HCT116 (cell line): Measurements from ENCODE around the gene PHF2. TPM values are rescaled to one million over a fixed set of nuclear protein-coding genes. Genes with fewer than 3 reads are reported as not detected.

Source experiments
- ATAC-seq: fragments of 200-7000 bp; cut with Tn5 transposase; 2 replicates; pipeline ENCODE4 v1.9.1; 2020; ENCODE audit warnings: mild to moderate bottlenecking, moderate library complexity
- BruUV-seq: library from RNA; stranded (reverse); fragments of 400-500 nt; replicated peaks from 2 replicates; lab custom pipeline; 2021; lab: Mats Ljungman, UMichigan
- CTCF ChIA-PET: fragments of 300-600 bp; sonication (Branson Sonifier 250); formaldehyde crosslinking; loops from one replicate; lab custom pipeline; 2021; ENCODE audit warnings: antibody characterized with exemption; lab: Charles Lee
- POLR2A ChIA-PET: fragments of 300-600, 350-600 bp; sonication (Branson Sonifier 250); formaldehyde crosslinking; loops from one replicate; lab custom pipeline; 2021; ENCODE audit warnings: antibody characterized with exemption; lab: Charles Lee
- RAD21 ChIA-PET, 2 experiments: fragments of 300-600 bp; sonication (Branson Sonifier 250); formaldehyde crosslinking; loops; one replicate each; lab custom pipeline; 2023; ENCODE audit warnings: low total read pairs in 2 of 2; ENCODE audit not compliant: uncharacterized antibody in 2 of 2, unreplicated experiment in 2 of 2, low non-redundant PET in 1 of 2; lab: Charles Lee
- DNase-seq: peaks from one replicate; pipeline ENCODE4 v3.0.0-alpha.2; 2010; ENCODE audit warnings: low read depth, low spot score
- H2AFZ ChIP-seq: fragments of 200-600 bp; shearing (Covaris generic), sonication (generic); 2 replicates; pipeline ENCODE4 v1.6.1; 2017; ENCODE audit warnings: low read depth, mixed run types, mixed read lengths, antibody characterized with exemption, low read length; ENCODE audit not compliant: poor library complexity, severe bottlenecking
- H3K27ac ChIP-seq: 2 replicates; pipeline ENCODE4 v1.5.1; 2012; ENCODE audit warnings: low read depth, low read length
- H3K27me3 ChIP-seq: fragments of 200-600 bp; sonication (generic); 2 replicates; pipeline ENCODE4 v1.6.1; 2016; ENCODE audit warnings: mixed run types, low read length, mixed read lengths; ENCODE audit not compliant: insufficient read depth
- H3K36me3 ChIP-seq, 2 experiments: fragments of 200-500 bp in 1 of 2; fragments of 200-600 bp in 1 of 2; sonication (Bioruptor generic) in 1 of 2; sonication (generic) in 1 of 2; 2 replicates each; pipeline versions ENCODE4 v1.5.1 to v1.6.1; 2014 to 2016; ENCODE audit warnings: low read length in 2 of 2, inconsistent platforms in 1 of 2, mixed read lengths in 1 of 2, mixed run types in 1 of 2; ENCODE audit not compliant: insufficient read depth in 2 of 2, control insufficient read depth in 1 of 2
- H3K4me1 ChIP-seq, 2 experiments: fragments of 200-600 bp in 1 of 2; sonication (generic) in 1 of 2; 2 replicates each; pipeline versions ENCODE4 v1.5.1 to v1.6.1; 2012 to 2017; ENCODE audit warnings: low read length in 2 of 2, inconsistent platforms in 1 of 2, mild to moderate bottlenecking in 1 of 2, mixed read lengths in 1 of 2, mixed run types in 1 of 2, moderate library complexity in 1 of 2; ENCODE audit not compliant: insufficient read depth in 2 of 2, control insufficient read depth in 1 of 2
- H3K4me2 ChIP-seq: fragments of 200-600 bp; sonication (generic); 2 replicates; pipeline ENCODE4 v1.6.1; 2017; ENCODE audit warnings: mixed run types, low read length, mixed read lengths
- H3K4me3 ChIP-seq, 2 experiments: fragments of 200-600 bp in 1 of 2; sonication (generic) in 1 of 2; replicated peaks in 1 of 2; 2 replicates each; pipeline ENCODE4 v1.5.1; 2011 to 2016; ENCODE audit warnings: low read length in 2 of 2, control low read depth in 1 of 2, low read depth in 1 of 2, mild to moderate bottlenecking in 1 of 2, mixed read lengths in 1 of 2, mixed run types in 1 of 2
- H3K79me2 ChIP-seq: fragments of 200-600 bp; sonication (generic); 2 replicates; pipeline ENCODE4 v1.6.1; 2017; ENCODE audit warnings: mild to moderate bottlenecking, mixed run types, low read length, moderate library complexity, mixed read lengths; ENCODE audit not compliant: insufficient read depth
- H3K9ac ChIP-seq: fragments of 200-600 bp; sonication (generic); 2 replicates; pipeline ENCODE4 v1.6.1; 2016; ENCODE audit warnings: low read length, mixed read lengths
- H3K9me2 ChIP-seq: fragments of 200-600 bp; sonication (generic), shearing (Covaris generic); 2 replicates; pipeline ENCODE4 v1.6.1; 2017; ENCODE audit warnings: mixed run types, mild to moderate bottlenecking, moderate library complexity; ENCODE audit not compliant: insufficient read depth
- H3K9me3 ChIP-seq, 2 experiments: fragments of 200-500 bp in 1 of 2; fragments of 200-600 bp in 1 of 2; sonication (Bioruptor generic) in 1 of 2; sonication (generic) in 1 of 2; 2 replicates each; pipeline ENCODE4 v1.6.1; 2014 to 2017; ENCODE audit warnings: low read length in 2 of 2, mixed read lengths in 2 of 2, inconsistent platforms in 1 of 2, low read depth in 1 of 2, mild to moderate bottlenecking in 1 of 2, mixed run types in 1 of 2, moderate library complexity in 1 of 2; ENCODE audit not compliant: control insufficient read depth in 1 of 2, insufficient read depth in 1 of 2
- H4K20me1 ChIP-seq: fragments of 200-600 bp; sonication (generic), shearing (Covaris generic); 2 replicates; pipeline ENCODE4 v1.6.1; 2017; ENCODE audit warnings: mixed run types, mild to moderate bottlenecking, moderate library complexity; ENCODE audit not compliant: insufficient read depth
- ATF3 ChIP-seq: IDR thresholded peaks from 2 replicates; pipeline ENCODE4 v1.6.1; 2012
- CBX3 ChIP-seq: IDR thresholded peaks from 2 replicates; pipeline ENCODE4 v1.6.1; 2012; ENCODE audit warnings: low read depth
- CEBPB ChIP-seq: IDR thresholded peaks from 2 replicates; pipeline ENCODE4 v1.6.1; 2012; ENCODE audit warnings: low read depth
- CTCF ChIP-seq, 3 experiments: fragments of 200-600 bp in 1 of 3; sonication (generic) in 1 of 3; IDR thresholded peaks in 2 of 3; conservative IDR thresholded peaks in 1 of 3; 2 replicates each; pipeline ENCODE4 v1.5.1; 2012 to 2017; ENCODE audit warnings: low read depth in 2 of 3, low read length in 2 of 3, antibody characterized with exemption in 1 of 3, borderline replicate concordance in 1 of 3, control low read depth in 1 of 3, mild to moderate bottlenecking in 1 of 3, mixed read lengths in 1 of 3, mixed run types in 1 of 3, moderate library complexity in 1 of 3; ENCODE audit not compliant: insufficient read depth in 1 of 3
- EZH2 ChIP-seq: fragments of 200-600 bp; sonication (generic); IDR thresholded peaks from 2 replicates; pipeline ENCODE4 v1.6.1; 2017; ENCODE audit warnings: antibody characterized with exemption, mixed run types
- EZH2phosphoT487 ChIP-seq: fragments of 200-600 bp; IDR thresholded peaks from 2 replicates; pipeline ENCODE4 v1.6.1; 2018; ENCODE audit warnings: antibody characterized with exemption, borderline replicate concordance
- FOSL1 ChIP-seq: IDR thresholded peaks from 2 replicates; pipeline ENCODE4 v1.6.1; 2012; ENCODE audit warnings: low read depth
- JUND ChIP-seq: IDR thresholded peaks from 2 replicates; pipeline ENCODE4 v1.6.1; 2012
- POLR2A ChIP-seq: IDR thresholded peaks from 2 replicates; pipeline ENCODE4 v1.7.0; 2011; ENCODE audit warnings: borderline replicate concordance; ENCODE audit not compliant: insufficient read depth, insufficient read length; ENCODE audit errors: extremely low read depth
- POLR2AphosphoS5 ChIP-seq: IDR thresholded peaks from 2 replicates; pipeline ENCODE4 v1.6.1; 2011; ENCODE audit warnings: mild to moderate bottlenecking, low read depth, low read length, moderate library complexity
- RAD21 ChIP-seq: IDR thresholded peaks from 2 replicates; pipeline ENCODE4 v1.6.1; 2012; ENCODE audit warnings: low read depth, mild to moderate bottlenecking
- REST ChIP-seq: IDR thresholded peaks from 2 replicates; pipeline ENCODE4 v1.6.1; 2012; ENCODE audit warnings: low read depth
- SIN3A ChIP-seq: IDR thresholded peaks from 2 replicates; pipeline ENCODE4 v1.6.1; 2012; ENCODE audit warnings: low read depth
- SP1 ChIP-seq: IDR thresholded peaks from 2 replicates; pipeline ENCODE4 v1.6.1; 2012; ENCODE audit warnings: low read depth
- YY1 ChIP-seq: IDR thresholded peaks from 2 replicates; pipeline ENCODE4 v1.6.1; 2011; ENCODE audit warnings: low read length, low read depth, moderate library complexity, mild to moderate bottlenecking; ENCODE audit not compliant: insufficient replicate concordance; ENCODE audit errors: extremely low read depth
- ZNF274 ChIP-seq: fragments of 200-500 bp; sonication (Bioruptor generic); IDR thresholded peaks from 2 replicates; pipeline ENCODE4 v1.6.1; 2014; ENCODE audit warnings: mild to moderate bottlenecking, low read depth, low read length, inconsistent platforms
- intact Hi-C: fragments of 100-400 bp; cut with micrococcal nuclease; formaldehyde crosslinking; loops from 2 replicates; pipeline ENCODE4 v1.10.0; 2022
- total RNA-seq: library from RNA; stranded (reverse); gene quantifications from one replicate; pipeline ENCODE4 v1.2.1, GENCODE V29; 2021; ENCODE audit not compliant: unreplicated experiment
- TF ChIP-seq, protein P1 (sequence below): IDR thresholded peaks from 2 replicates; pipeline ENCODE4 v1.6.1; 2012

The PHF2 gene
- total RNA-seq, 1 experiment from 2014 or later, result 20.6 TPM

DNA sequence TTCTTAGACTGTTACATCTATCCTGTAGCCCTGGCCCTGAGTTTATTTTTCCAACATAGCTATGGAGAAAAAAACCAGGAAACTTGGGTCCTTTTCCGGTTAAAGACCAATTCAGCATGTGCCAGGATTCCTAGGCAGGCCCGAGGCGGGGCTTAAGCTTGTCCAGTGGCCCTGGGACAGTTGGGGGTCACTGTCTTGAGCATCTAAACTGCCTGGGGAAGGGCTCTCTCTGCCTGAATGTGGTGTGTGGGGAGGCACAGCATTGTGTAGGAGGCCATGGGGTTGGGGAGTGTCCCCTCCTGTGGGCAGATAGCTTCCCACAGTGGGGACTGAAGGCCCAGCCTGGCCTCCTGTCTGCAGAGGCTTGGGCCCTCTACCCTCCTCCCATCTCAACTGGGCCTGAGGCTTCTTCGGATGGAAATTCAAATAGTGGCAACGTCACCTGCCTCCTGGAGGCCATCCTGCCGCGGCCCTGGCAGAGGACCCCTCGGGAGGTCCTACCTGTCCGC lies 88.8 kb downstream of the PHF2 start:
- Histone ChIP-seq H3K4me3 (no peak overlapping the region), H2AFZ (no peak overlapping the region), H3K79me2 (no peaks in the 10 kb centered on the region), H3K9ac (no peak overlapping the region), H3K9me3 (no peaks in the 10 kb centered on the region), H3K36me3 (no peaks in the 10 kb centered on the region; a peak in 1 of 4 replicates), H3K27ac (no peak overlapping the region), H3K9me2 (no peaks in the 10 kb centered on the region), H3K4me2 (no peak overlapping the region), H4K20me1 (no peaks in the 10 kb centered on the region), H3K27me3 (no peaks in the 10 kb centered on the region), H3K4me1 (no peaks in the 10 kb centered on the region)
- TF ChIP-seq JUND (no peak), SIN3A (no peak), POLR2A (no peak), POLR2AphosphoS5 (no peak), EZH2 (no peak), ZNF274 (no peak), CEBPB (no peak), CBX3 (no peak), ATF3 (no peak), REST (no peak), RAD21 (no peak), EZH2phosphoT487 (no peak), SP1 (no peak), FOSL1 (no peak), CTCF (IDR thresholded peaks at IDR 0.05 in 2 of 3, conservative IDR thresholded peaks at IDR 0.05 in 1 of 3; ENCODE audit: borderline replicate concordance in 1 of 3, insufficient read depth in 1 of 3, low read depth in 2 of 3, low read length in 2 of 3) (no peak), YY1 (no peak)
- TF ChIP-seq, protein P1, sequence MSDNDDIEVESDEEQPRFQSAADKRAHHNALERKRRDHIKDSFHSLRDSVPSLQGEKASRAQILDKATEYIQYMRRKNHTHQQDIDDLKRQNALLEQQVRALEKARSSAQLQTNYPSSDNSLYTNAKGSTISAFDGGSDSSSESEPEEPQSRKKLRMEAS, result no peak
- POLR2A ChIA-PET, result no interaction called here
- RAD21 ChIA-PET, result interaction anchor here in 1 of 2 experiments (0.6 kb wide), 1 partner anchor 265 kb away, joined by 3 read pairs; no protein-coding TSS in a partner anchor
- DNase-seq, result no peak
- CTCF ChIA-PET, result no interaction called here
- intact Hi-C loops, result no loop called here
- ATAC-seq, result no peak
- no TSS peak for BruUV-seq
